Measurements from ENCODE around the gene PDXK.
A peak's percentile ranks its signal among the peaks of the same experiment; 100 is the strongest.
"Not testable (repeated sequence)": the region's sequence is repeated elsewhere in the genome, so short reads cannot be mapped to it uniquely, and the experiment has no call there.

Gene PDXK

GRCh38 chr21:43718872-43719747 is at the start of gene PDXK:
TSS of gene PDXK (plus strand) at chr21:43719129. CDS start at chr21:43719295, 166 bp downstream.
- peak; percentile 79 for DNase-seq (ENCODE audit: low read depth, low spot score)

- DNase-seq (ENCODE audit: low read depth, low spot score) = no peak
Measured at GRCh38 chr21:43669828-43670605, 48.9 kb upstream of the PDXK start.

- DNase-seq (ENCODE audit: low read depth, low spot score) = no peak
Measured at GRCh38 chr21:43675871-43676270, 43.1 kb upstream of the PDXK start.

- no peak for DNase-seq (ENCODE audit: low read depth, low spot score)
Measured at GRCh38 chr21:43676391-43676790, 42.5 kb upstream of the PDXK start.

- no peak for DNase-seq (ENCODE audit: low read depth, low spot score)
Measured at GRCh38 chr21:43679951-43680350, 39.0 kb upstream of the PDXK start.

- not testable (repeated sequence) for DNase-seq (ENCODE audit: low read depth, low spot score)
Measured at GRCh38 chr21:43680421-43680820, 38.5 kb upstream of the PDXK start.

GRCh38 chr21:43681650-43682049 is 37.3 kb upstream of the PDXK start:
- DNase-seq (ENCODE audit: low read depth, low spot score) = no peak

- no peak for DNase-seq (ENCODE audit: low read depth, low spot score)
Measured at GRCh38 chr21:43684424-43684823, 34.5 kb upstream of the PDXK start.

GRCh38 chr21:43686811-43687565 is 31.9 kb upstream of the PDXK start:
- no peak for DNase-seq (ENCODE audit: low read depth, low spot score)

GRCh38 chr21:43687566-43688399 is 31.1 kb upstream of the PDXK start:
- no peak for DNase-seq (ENCODE audit: low read depth, low spot score)

GRCh38 chr21:43688906-43689305 is 30.0 kb upstream of the PDXK start:
- no peak for DNase-seq (ENCODE audit: low read depth, low spot score)

- no peak for DNase-seq (ENCODE audit: low read depth, low spot score)
Measured at GRCh38 chr21:43689556-43690337, 29.2 kb upstream of the PDXK start.

- DNase-seq (ENCODE audit: low read depth, low spot score) = no peak
Measured at GRCh38 chr21:43690346-43690745, 28.6 kb upstream of the PDXK start.

- DNase-seq (ENCODE audit: low read depth, low spot score) = no peak
Measured at GRCh38 chr21:43691086-43691795, 27.7 kb upstream of the PDXK start.

- no peak for DNase-seq (ENCODE audit: low read depth, low spot score)
Measured at GRCh38 chr21:43691801-43692200, 27.1 kb upstream of the PDXK start.

GRCh38 chr21:43692949-43693348 is 26.0 kb upstream of the PDXK start:
- no peak for DNase-seq (ENCODE audit: low read depth, low spot score)

GRCh38 chr21:43693981-43694380 is 24.9 kb upstream of the PDXK start:
- DNase-seq (ENCODE audit: low read depth, low spot score) = no peak

GRCh38 chr21:43694437-43695079 is 24.4 kb upstream of the PDXK start:
- no peak for DNase-seq (ENCODE audit: low read depth, low spot score)

GRCh38 chr21:43696214-43696613 is 22.7 kb upstream of the PDXK start:
- no peak for DNase-seq (ENCODE audit: low read depth, low spot score)
